Endothelial cell of umbilical vein (primary cell): Measurements from ENCODE around the gene TNKS1BP1. TPM values are rescaled to one million over a fixed set of nuclear protein-coding genes. Genes with fewer than 3 reads are reported as not detected.

ENCODE experiments used
- BruUV-seq: library from RNA; stranded (reverse); fragments of 400-500 nt; replicated peaks from 2 replicates; lab custom pipeline; 2021; lab: Mats Ljungman, UMichigan
- CTCF ChIA-PET: fragments of 300-600, 350-600 bp; sonication (Branson Sonifier 250); formaldehyde crosslinking; loops from one replicate; lab custom pipeline; 2021; ENCODE audit warnings: antibody characterized with exemption, inconsistent platforms; lab: Charles Lee
- POLR2A ChIA-PET: fragments of 300-600, 350-600 bp; sonication (Branson Sonifier 250); formaldehyde crosslinking; loops from one replicate; lab custom pipeline; 2021; ENCODE audit warnings: antibody characterized with exemption, inconsistent platforms; lab: Charles Lee
- DNase-seq: peaks from one replicate; pipeline ENCODE4 v3.0.0-alpha.2; 2011; ENCODE audit warnings: low read depth, low spot score
- FAIRE-seq: peaks from 2 replicates; lab custom pipeline; 2011; peaks lifted over from hg19 to GRCh38; lab: Jason Lieb, UNC
- H2AFZ ChIP-seq: 2 replicates; pipeline ENCODE4 v1.6.0; 2012; ENCODE audit warnings: low read depth, low read length, control low read depth, inconsistent platforms
- H3K27ac ChIP-seq: 2 replicates; pipeline ENCODE4 v1.5.1; 2011; ENCODE audit warnings: low read depth, mild to moderate bottlenecking, control low read depth, low read length, moderate library complexity; ENCODE audit not compliant: insufficient read depth
- H3K27me3 ChIP-seq, 2 experiments: 2 replicates each; pipeline versions ENCODE4 v1.6.0 to v1.6.1; 2011; ENCODE audit warnings: low read length in 2 of 2, mixed read lengths in 1 of 2; ENCODE audit not compliant: control insufficient read depth in 2 of 2, insufficient read depth in 2 of 2
- H3K36me3 ChIP-seq, 2 experiments: 2 replicates in 1 of 2; 3 replicates in 1 of 2; pipeline ENCODE4 v1.5.1; 2011; ENCODE audit warnings: low read length in 2 of 2, mild to moderate bottlenecking in 1 of 2, moderate library complexity in 1 of 2; ENCODE audit not compliant: control insufficient read depth in 2 of 2, insufficient read depth in 2 of 2; ENCODE audit errors: extremely low read depth in 1 of 2
- H3K4me1 ChIP-seq: 3 replicates; pipeline ENCODE4 v1.5.1; 2011; ENCODE audit warnings: mild to moderate bottlenecking, low read length; ENCODE audit not compliant: control insufficient read depth, insufficient read depth; ENCODE audit errors: extremely low read depth
- H3K4me2 ChIP-seq: 2 replicates; pipeline ENCODE4 v1.6.1; 2011; ENCODE audit warnings: low read length, control low read depth, mixed read lengths; ENCODE audit not compliant: insufficient read depth
- H3K4me3 ChIP-seq, 3 experiments: fragments of 200-600 bp in 1 of 3; sonication (generic), shearing (Covaris generic) in 1 of 3; replicated peaks in 1 of 3; 2 replicates each; pipeline ENCODE4 v1.5.1; 2011 to 2016; ENCODE audit warnings: control low read depth in 3 of 3, low read length in 3 of 3, mild to moderate bottlenecking in 2 of 3, inconsistent platforms in 1 of 3, low read depth in 1 of 3, moderate library complexity in 1 of 3; ENCODE audit not compliant: insufficient read depth in 1 of 3
- H3K79me2 ChIP-seq: 2 replicates; pipeline ENCODE4 v1.6.0; 2012; ENCODE audit warnings: low read length, inconsistent platforms; ENCODE audit not compliant: control insufficient read depth, insufficient read depth
- H3K9ac ChIP-seq: replicated peaks from 2 replicates; pipeline ENCODE3; 2011; ENCODE audit warnings: low read length, control low read depth; ENCODE audit not compliant: insufficient read depth; ENCODE audit errors: extremely low read depth
- H3K9me1 ChIP-seq: replicated peaks from 3 replicates; pipeline ENCODE4 v1.6.0; 2011; ENCODE audit warnings: mild to moderate bottlenecking, low read length; ENCODE audit not compliant: control insufficient read depth, insufficient read depth; ENCODE audit errors: extremely low read depth
- H3K9me3 ChIP-seq: replicated peaks from 2 replicates; pipeline ENCODE4 v1.5.1; 2012; ENCODE audit warnings: low read length, inconsistent platforms; ENCODE audit not compliant: control insufficient read depth, insufficient read depth
- H4K20me1 ChIP-seq: replicated peaks from 2 replicates; pipeline ENCODE3; 2011; ENCODE audit warnings: mild to moderate bottlenecking, low read length; ENCODE audit not compliant: control insufficient read depth, insufficient read depth; ENCODE audit errors: extremely low read depth
- CTCF ChIP-seq, 2 donors: IDR thresholded peaks; 1 replicate in 1 of 2; 2 replicates in 1 of 2; pipeline ENCODE4 v1.5.1; 2011; ENCODE audit warnings: low read length in 2 of 2, mild to moderate bottlenecking in 2 of 2, moderate library complexity in 2 of 2, control low read depth in 1 of 2, inconsistent platforms in 1 of 2, low read depth in 1 of 2; ENCODE audit not compliant: insufficient read depth in 1 of 2; ENCODE audit errors: extremely low read depth in 1 of 2
- EZH2 ChIP-seq: IDR thresholded peaks from 2 replicates; pipeline ENCODE4 v1.6.1; 2012; ENCODE audit warnings: borderline replicate concordance, low read depth, mild to moderate bottlenecking, moderate library complexity, low read length, inconsistent platforms; ENCODE audit not compliant: severe bottlenecking
- GATA2 ChIP-seq: IDR thresholded peaks from 2 replicates; pipeline ENCODE4 v1.7.0; 2011; ENCODE audit warnings: low read depth, mild to moderate bottlenecking, moderate library complexity, mixed read lengths, low read length; ENCODE audit not compliant: insufficient read length, insufficient read depth
- JUN ChIP-seq: IDR thresholded peaks from 2 replicates; pipeline ENCODE4 v1.6.1; 2011; ENCODE audit warnings: borderline replicate concordance, low read depth; ENCODE audit not compliant: insufficient read length, insufficient read depth
- MAX ChIP-seq: IDR thresholded peaks from 2 replicates; pipeline ENCODE4 v1.6.1; 2011; ENCODE audit not compliant: insufficient read depth, insufficient read length
- dilution Hi-C: fragments of 300-500 bp; cut with MboI; formaldehyde crosslinking; loops from one replicate; pipeline ENCODE4 v1.15.0; 2019; ENCODE audit warnings: low sequenced_read_pairs; ENCODE audit not compliant: extremely low pct_ligation_motif_present
- intact Hi-C: fragments of 100-400 bp; cut with micrococcal nuclease; formaldehyde crosslinking; loops from one replicate; pipeline ENCODE4 v1.10.0; 2022
- polyA plus RNA-seq, 4 experiments: library from polyadenylated mRNA; depleted of rRNA in 3 of 4; stranded (reverse) in 3 of 4; unstranded in 1 of 4; fragments of >200 nt; gene quantifications; 2 replicates each; pipeline versions ENCODE4 v1.2.1 to v1.2.3, GENCODE V29; 2011 to 2012; ENCODE audit warnings: missing spikeins in 1 of 4
- total RNA-seq: library from RNA; stranded (reverse); gene quantifications from 2 replicates; pipeline ENCODE4 v1.2.3, GENCODE V29; 2021

TNKS1BP1 gene
- total and polyA plus RNA-seq, 2 donors (not counting 3 experiments of a cell fraction or from before 2014, with no cell fraction given) = 54.6 to 111 TPM

- Histone ChIP-seq H2AFZ (no peak overlapping the region), H3K36me3 (no peaks in the 10 kb centered on the region), H3K9ac (no peak overlapping the region), H3K27me3 (peaks cover 0 to 5% of the 10 kb centered on the region in 2 experiments), H3K9me1 (no peaks in the 10 kb centered on the region), H3K27ac (no peak overlapping the region), H3K4me1 (no peaks in the 10 kb centered on the region), H3K4me2 (no peak overlapping the region), H4K20me1 (no peaks in the 10 kb centered on the region), H3K4me3 (no peak overlapping the region), H3K9me3 (no peaks in the 10 kb centered on the region), H3K79me2 (no peaks in the 10 kb centered on the region)
- no peak for FAIRE-seq
- no TSS peak for BruUV-seq
- DNase-seq = no peak
- POLR2A ChIA-PET = interaction anchor here (0.6 kb wide), 1 partner anchor 12 kb away, joined by 4 read pairs; no protein-coding TSS in a partner anchor
- CTCF ChIA-PET = interaction anchor here (1.2 to 2.7 kb wide), 2 partner anchors 12 to 101 kb away, joined by 5 to 13 read pairs; no protein-coding TSS in a partner anchor
- intact Hi-C loops (no loop called here), dilution Hi-C loops (no loop called here)
- TF ChIP-seq EZH2 (no peak), GATA2 (no peak), JUN (no peak), MAX (no peak), CTCF (IDR thresholded peaks at IDR 0.05; ENCODE audit: extremely low read depth in 1 of 2, insufficient read depth in 1 of 2, low read depth in 1 of 2, low read length in 2 of 2) (no peak)
Observed at GRCh38 chr11:57357856-57358255, 33.1 kb upstream of the TNKS1BP1 start.
